ENCODE measurements around the gene BAX.

BAX gene

GRCh38 chr19:48946463-48947257, 8.0 kb upstream of the BAX start:
- no peaks in the 10 kb centered on the region for H3K4me1 ChIP-seq (ENCODE audit: insufficient read depth, insufficient read length)
- no peak for TF ChIP-seq SUZ12 (IDR thresholded peaks at IDR 0.05; ENCODE audit: extremely low read depth, insufficient read depth, insufficient read length)
- TF ChIP-seq ZNF274 (IDR thresholded peaks at IDR 0.05; ENCODE audit: low read depth, low read length), result no peak
- no peak for TF ChIP-seq YY1 (IDR thresholded peaks at IDR 0.05; ENCODE audit: insufficient read depth, insufficient read length)

DNA sequence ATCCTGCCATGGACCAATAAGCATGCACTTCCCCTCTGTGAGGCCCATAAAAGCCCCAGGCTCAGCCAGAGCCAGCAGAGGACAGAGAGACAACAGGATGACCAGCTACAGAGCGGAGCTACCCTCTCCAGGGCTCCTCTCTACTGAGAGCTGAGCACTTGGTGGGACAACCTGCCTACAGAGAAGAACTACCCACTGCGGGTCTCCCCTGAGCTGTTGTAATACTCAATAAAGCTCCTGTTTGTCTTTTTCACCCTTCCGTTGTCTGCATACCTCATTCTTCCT, 7.5 kb upstream of the BAX start:
- no peaks in the 10 kb centered on the region for H3K4me1 ChIP-seq (ENCODE audit: insufficient read depth, insufficient read length)
- TF ChIP-seq ZNF274 (IDR thresholded peaks at IDR 0.05; ENCODE audit: low read depth, low read length), result no peak
- no peak for DNase-seq (ENCODE audit: low read depth, low spot score)
- no peaks in the 10 kb centered on the region for H3K36me3 ChIP-seq (ENCODE audit: insufficient read depth, insufficient read length, low read length)
- peaks cover 12% of the 10 kb centered on the region; the same call in 1 of the 2 replicates for H3K9me3 ChIP-seq (ENCODE audit: insufficient read depth, low read length)
- H3K9ac ChIP-seq (ENCODE audit: insufficient read length, low read depth), result no peak overlapping the region
- no peak overlapping the region for H3K4me3 ChIP-seq (ENCODE audit: insufficient read length, low read depth)
- no peaks in the 10 kb centered on the region for H3K27me3 ChIP-seq (ENCODE audit: insufficient read depth, insufficient read length)

More at GRCh38 chr19:48946463-48947257, 8.0 kb upstream of the BAX start:
- Histone ChIP-seq H3K9me3 (ENCODE audit: insufficient read depth, low read length) (peaks cover 12% of the 10 kb centered on the region; the same call in 1 of the 2 replicates), H3K4me3 (ENCODE audit: insufficient read length, low read depth) (no peak overlapping the region), H3K27me3 (ENCODE audit: insufficient read depth, insufficient read length) (no peaks in the 10 kb centered on the region), H3K36me3 (ENCODE audit: insufficient read depth, insufficient read length, low read length) (no peaks in the 10 kb centered on the region), H3K9ac (ENCODE audit: insufficient read length, low read depth) (no peak overlapping the region)
- DNase-seq (ENCODE audit: low read depth, low spot score), result no peak

- Histone ChIP-seq H3K27me3 (ENCODE audit: insufficient read depth, insufficient read length) (no peaks in the 10 kb centered on the region), H3K4me1 (ENCODE audit: insufficient read depth, insufficient read length) (no peaks in the 10 kb centered on the region), H3K36me3 (ENCODE audit: insufficient read depth, insufficient read length, low read length) (no peaks in the 10 kb centered on the region), H3K4me3 (ENCODE audit: insufficient read length, low read depth) (no peak overlapping the region), H3K9me3 (ENCODE audit: insufficient read depth, low read length) (peaks cover 12% of the 10 kb centered on the region; the same call in 1 of the 2 replicates), H3K9ac (ENCODE audit: insufficient read length, low read depth) (no peak overlapping the region)
- no peak for DNase-seq (ENCODE audit: low read depth, low spot score)
- TF ChIP-seq SUZ12 (IDR thresholded peaks at IDR 0.05; ENCODE audit: extremely low read depth, insufficient read depth, insufficient read length) (no peak), ZNF274 (IDR thresholded peaks at IDR 0.05; ENCODE audit: low read depth, low read length) (no peak), YY1 (IDR thresholded peaks at IDR 0.05; ENCODE audit: insufficient read depth, insufficient read length) (no peak)
Measured at GRCh38 chr19:48950159-48950558, 4.5 kb upstream of the BAX start.

DNA sequence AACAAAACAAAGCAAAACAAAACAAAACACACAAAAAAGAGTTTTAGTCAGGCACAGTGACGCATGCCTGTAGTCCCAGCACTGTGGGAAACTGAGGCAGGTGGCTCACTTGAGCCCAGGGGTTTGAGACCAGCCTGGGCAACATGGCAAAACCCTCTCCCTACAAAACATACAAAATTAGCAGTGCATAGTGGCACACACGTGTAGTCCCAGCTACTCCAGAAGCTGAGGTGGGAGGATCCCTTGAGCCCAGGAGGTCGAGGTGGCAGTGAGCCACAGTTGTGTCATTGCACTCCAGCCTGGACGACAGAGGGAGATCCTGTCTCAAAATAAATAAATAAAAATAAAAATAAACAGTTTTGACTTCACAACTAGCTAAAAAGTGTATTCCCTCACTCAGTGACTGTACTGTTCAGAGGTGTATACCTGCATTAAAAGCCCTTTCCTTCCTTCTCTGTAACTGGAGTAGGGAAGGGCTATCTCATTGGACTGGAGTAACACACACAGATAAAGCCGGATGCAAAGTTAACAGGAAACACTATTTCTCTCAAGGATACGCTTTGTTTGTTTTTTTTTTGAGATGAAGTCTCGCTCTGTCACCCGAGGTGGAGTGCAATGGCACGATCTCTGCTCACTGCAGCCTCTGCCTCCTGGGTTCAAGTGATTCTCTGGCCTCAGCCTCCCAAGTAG, 3.7 kb upstream of the BAX start:
- H3K9ac ChIP-seq (ENCODE audit: insufficient read length, low read depth), result no peak overlapping the region
- TF ChIP-seq YY1 (IDR thresholded peaks at IDR 0.05; ENCODE audit: insufficient read depth, insufficient read length), result no peak
- no peak for TF ChIP-seq SUZ12 (IDR thresholded peaks at IDR 0.05; ENCODE audit: extremely low read depth, insufficient read depth, insufficient read length)
- TF ChIP-seq ZNF274 (IDR thresholded peaks at IDR 0.05; ENCODE audit: low read depth, low read length), result no peak
- DNase-seq (ENCODE audit: low read depth, low spot score), result no peak
- no peaks in the 10 kb centered on the region for H3K27me3 ChIP-seq (ENCODE audit: insufficient read depth, insufficient read length)
- H3K4me1 ChIP-seq (ENCODE audit: insufficient read depth, insufficient read length), result peaks cover 2% of the 10 kb centered on the region
- H3K9me3 ChIP-seq (ENCODE audit: insufficient read depth, low read length), result peaks cover 12% of the 10 kb centered on the region; the same call in 1 of the 2 replicates
- peaks cover 7% of the 10 kb centered on the region for H3K36me3 ChIP-seq (ENCODE audit: insufficient read depth, insufficient read length, low read length)
- H3K4me3 ChIP-seq (ENCODE audit: insufficient read length, low read depth), result no peak overlapping the region

GRCh38 chr19:48953141-48953540, 1.5 kb upstream of the BAX start:
- Histone ChIP-seq H3K9me3 (ENCODE audit: insufficient read depth, low read length) (no peaks in the 10 kb centered on the region), H3K4me1 (ENCODE audit: insufficient read depth, insufficient read length) (peaks cover 4% of the 10 kb centered on the region), H3K9ac (ENCODE audit: insufficient read length, low read depth) (no peak overlapping the region), H3K27me3 (ENCODE audit: insufficient read depth, insufficient read length) (no peaks in the 10 kb centered on the region), H3K4me3 (ENCODE audit: insufficient read length, low read depth) (no peak overlapping the region), H3K36me3 (ENCODE audit: insufficient read depth, insufficient read length, low read length) (peaks cover 25% of the 10 kb centered on the region)
- TF ChIP-seq ZNF274 (IDR thresholded peaks at IDR 0.05; ENCODE audit: low read depth, low read length) (no peak), YY1 (IDR thresholded peaks at IDR 0.05; ENCODE audit: insufficient read depth, insufficient read length) (no peak), SUZ12 (IDR thresholded peaks at IDR 0.05; ENCODE audit: extremely low read depth, insufficient read depth, insufficient read length) (no peak)
- no peak for DNase-seq (ENCODE audit: low read depth, low spot score)

- no peak for DNase-seq (ENCODE audit: low read depth, low spot score)
- H3K4me1 ChIP-seq (ENCODE audit: insufficient read depth, insufficient read length), result peaks cover 4% of the 10 kb centered on the region
- H3K9ac ChIP-seq (ENCODE audit: insufficient read length, low read depth), result peak overlapping the region; percentile 63
- peak overlapping the region; percentile 40 for H3K4me3 ChIP-seq (ENCODE audit: insufficient read length, low read depth)
- TF ChIP-seq SUZ12 (IDR thresholded peaks at IDR 0.05; ENCODE audit: extremely low read depth, insufficient read depth, insufficient read length) (no peak), ZNF274 (IDR thresholded peaks at IDR 0.05; ENCODE audit: low read depth, low read length) (no peak), YY1 (IDR thresholded peaks at IDR 0.05; ENCODE audit: insufficient read depth, insufficient read length) (no peak)
- no peaks in the 10 kb centered on the region for H3K9me3 ChIP-seq (ENCODE audit: insufficient read depth, low read length)
- peaks cover 25% of the 10 kb centered on the region for H3K36me3 ChIP-seq (ENCODE audit: insufficient read depth, insufficient read length, low read length)
- no peaks in the 10 kb centered on the region for H3K27me3 ChIP-seq (ENCODE audit: insufficient read depth, insufficient read length)
Measured at GRCh38 chr19:48953990-48954594, 583 bp upstream of the BAX start.

GRCh38 chr19:48955308-48955958, 758 bp downstream of the BAX start:
- no peak for DNase-seq (ENCODE audit: low read depth, low spot score)
- H3K36me3 ChIP-seq (ENCODE audit: insufficient read depth, insufficient read length, low read length), result peaks cover 25% of the 10 kb centered on the region
- H3K4me1 ChIP-seq (ENCODE audit: insufficient read depth, insufficient read length), result peaks cover 4% of the 10 kb centered on the region
- H3K9me3 ChIP-seq (ENCODE audit: insufficient read depth, low read length), result no peaks in the 10 kb centered on the region
- TF ChIP-seq YY1 (IDR thresholded peaks at IDR 0.05; ENCODE audit: insufficient read depth, insufficient read length) (no peak), SUZ12 (IDR thresholded peaks at IDR 0.05; ENCODE audit: extremely low read depth, insufficient read depth, insufficient read length) (no peak), ZNF274 (IDR thresholded peaks at IDR 0.05; ENCODE audit: low read depth, low read length) (no peak)
- peak overlapping the region; percentile 99 for H3K9ac ChIP-seq (ENCODE audit: insufficient read length, low read depth)
- H3K4me3 ChIP-seq (ENCODE audit: insufficient read length, low read depth), result peak overlapping the region; percentile 86
- no peaks in the 10 kb centered on the region for H3K27me3 ChIP-seq (ENCODE audit: insufficient read depth, insufficient read length)
